M059J (cell line): ENCODE data around the gene ITGA7. TPM values are rescaled to one million over a fixed set of nuclear protein-coding genes. Genes with fewer than 3 reads are reported as not detected.

Experiments used
- DNase-seq: peaks from one replicate; pipeline ENCODE4 v3.0.0-alpha.2; 2012; ENCODE audit warnings: low read depth
- total RNA-seq: library from RNA; depleted of rRNA; stranded (reverse); fragments of >200 nt; shearing (Covaris generic); gene quantifications from 2 replicates; pipeline ENCODE4 v1.2.3, GENCODE V29; 2014

Gene ITGA7
- total RNA-seq, 1 experiment from 2014 or later: 7.9 TPM

- DNase-seq: peak; percentile 41
Measured at GRCh38 chr12:55718015-55718414, 10.3 kb upstream of the ITGA7 start.

DNA sequence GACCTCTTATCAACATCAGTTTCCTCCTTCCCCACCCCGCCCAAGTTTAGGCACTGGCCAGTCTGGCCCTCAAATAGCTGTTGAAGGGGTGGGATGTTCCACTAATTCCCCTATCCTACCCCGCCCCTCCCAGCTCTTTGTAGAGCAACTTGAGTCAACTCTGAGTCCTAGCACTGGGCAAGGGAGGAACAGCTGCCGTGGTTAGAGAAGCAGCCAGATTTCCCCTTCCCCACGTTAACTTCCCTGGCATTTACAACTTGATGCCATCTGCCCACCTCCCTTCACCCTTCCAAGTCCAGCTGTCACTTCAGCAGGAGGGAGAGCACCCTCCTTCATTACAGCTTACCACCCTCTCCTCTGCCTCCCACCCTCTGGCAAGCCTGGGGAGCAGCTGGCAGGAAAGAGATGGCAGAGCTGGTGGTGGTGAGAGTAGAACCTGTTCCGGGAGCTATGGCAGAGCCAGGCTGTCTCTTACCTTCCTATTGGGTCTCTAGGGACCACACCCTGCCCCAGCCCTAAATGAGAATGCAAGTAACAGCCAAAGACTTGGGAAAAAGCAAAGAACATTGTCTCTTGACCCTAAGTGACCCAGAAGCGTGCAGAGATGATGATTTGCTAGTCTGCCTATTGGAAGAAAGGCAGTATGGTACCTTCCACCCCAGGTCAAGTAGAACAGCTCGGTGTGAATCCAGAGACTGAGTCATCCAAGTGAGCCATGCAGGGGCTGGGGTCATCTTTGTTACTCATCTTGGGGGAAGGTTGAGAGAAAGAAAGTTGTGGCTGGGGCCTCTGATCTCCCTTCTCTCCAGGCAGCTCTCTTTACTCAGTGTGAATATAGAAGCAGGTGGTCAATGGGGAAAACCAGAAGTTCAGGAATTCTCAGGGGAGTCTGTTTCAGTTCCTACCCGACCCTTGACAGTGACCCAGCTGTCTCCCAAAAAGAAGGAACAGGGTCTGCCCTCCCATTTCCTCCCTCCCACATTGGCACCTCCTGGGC lies 9.6 kb upstream of the ITGA7 start:
- peak; percentile 88 for DNase-seq

DNA sequence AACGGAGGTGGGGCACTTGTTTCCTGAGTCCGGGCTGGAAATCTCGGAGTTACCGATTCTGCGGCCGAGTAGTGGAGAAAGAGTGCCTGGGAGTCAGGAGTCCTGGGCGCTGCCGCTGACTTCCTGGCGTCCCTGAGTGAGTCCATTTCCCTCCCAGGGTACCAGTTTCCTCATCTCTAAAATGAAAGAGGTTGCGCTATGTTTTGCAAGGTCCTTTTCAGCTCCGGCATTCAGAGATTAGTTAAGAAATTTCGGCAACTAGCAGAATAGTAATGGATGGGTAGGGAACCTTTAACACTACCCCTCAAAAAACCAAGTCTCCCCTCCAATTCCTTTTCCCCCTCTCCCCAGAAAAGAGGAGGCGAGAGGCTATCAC lies 8.9 kb upstream of the ITGA7 start:
- DNase-seq: no peak

DNA sequence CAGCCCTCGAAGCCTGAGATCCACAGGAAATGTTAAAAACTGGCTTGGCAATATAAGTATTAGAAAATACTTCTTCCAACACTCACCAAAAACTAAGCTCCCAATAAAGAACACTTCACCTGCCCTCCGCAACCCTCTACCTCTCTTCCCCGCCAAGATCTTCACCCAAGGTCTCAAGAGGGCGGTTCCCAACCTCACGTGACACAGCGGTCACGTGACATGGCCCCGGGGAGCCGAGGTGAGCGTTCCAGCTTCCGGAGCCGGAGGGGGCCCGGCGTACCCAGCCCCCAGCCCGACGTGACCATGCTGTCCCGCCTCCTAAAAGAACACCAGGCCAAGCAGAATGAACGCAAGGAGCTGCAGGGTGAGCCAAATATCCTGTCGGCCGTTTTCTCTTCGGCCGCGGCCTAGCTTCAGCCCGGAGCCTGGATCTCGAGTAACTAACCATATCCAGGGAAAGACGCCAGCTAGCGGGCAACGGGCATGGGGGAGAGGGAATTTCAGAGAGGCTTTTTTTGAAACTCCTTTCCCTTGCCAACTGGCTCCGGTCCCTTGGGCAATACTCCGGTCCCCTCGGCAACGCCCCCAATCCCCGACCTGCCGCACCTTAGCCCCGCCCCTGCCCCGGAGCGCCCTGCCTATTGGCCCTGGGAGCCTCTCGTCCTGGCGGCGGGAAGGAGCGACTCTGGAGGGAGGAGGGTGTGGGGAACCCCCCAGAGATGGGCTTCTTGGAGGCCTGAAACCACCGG lies 8.3 kb upstream of the ITGA7 start, which contains the start of gene BLOC1S1:
Gene BLOC1S1 (plus strand): TSS at position 214 of the 749 bp plus-strand sequence. CDS start 6 bp downstream, at position 220.
- DNase-seq: peak; percentile 92

- no peak for DNase-seq
Measured at GRCh38 chr12:55715169-55715764, 7.6 kb upstream of the ITGA7 start.

- DNase-seq: peak; percentile 71
Measured at GRCh38 chr12:55713721-55714120, 6.0 kb upstream of the ITGA7 start.

- no peak for DNase-seq
Measured at GRCh38 chr12:55712700-55713415, 5.2 kb upstream of the ITGA7 start.

- DNase-seq: no peak
Measured at GRCh38 chr12:55711786-55712553, 4.3 kb upstream of the ITGA7 start.

DNA sequence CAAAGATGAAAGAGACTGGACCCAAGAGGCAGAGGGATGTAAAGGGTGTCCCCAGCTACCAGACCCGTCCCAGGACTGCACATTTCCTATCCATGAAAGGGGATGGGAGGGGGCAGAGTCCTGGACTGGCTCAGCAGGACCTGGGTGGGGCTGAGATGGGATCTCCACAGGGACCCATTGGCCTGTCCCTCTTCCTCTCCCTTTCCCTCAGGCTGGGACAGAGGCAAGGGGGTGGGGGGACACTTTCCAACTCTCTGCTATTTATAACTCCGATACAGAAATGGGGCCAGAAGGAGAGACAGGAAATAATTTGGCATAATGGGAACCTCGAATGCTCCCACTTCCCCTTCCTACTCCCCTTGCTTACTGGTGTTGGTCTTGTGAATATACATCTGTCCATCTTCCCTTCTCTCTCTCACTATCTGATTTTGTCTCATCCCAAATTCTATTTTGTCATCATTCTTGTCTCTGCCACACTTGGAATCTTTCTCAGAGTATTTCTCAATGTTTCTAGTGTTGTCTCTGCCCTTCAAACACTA lies 1.1 kb upstream of the ITGA7 start:
- DNase-seq: no peak

GRCh38 chr12:55707219-55707671 lies 459 bp downstream of the ITGA7 start:
- no peak for DNase-seq

- DNase-seq: no peak
Measured at GRCh38 chr12:55706568-55707218, 1.0 kb downstream of the ITGA7 start.

- DNase-seq: no peak
Measured at GRCh38 chr12:55705782-55706402, 1.8 kb downstream of the ITGA7 start.

- no peak for DNase-seq
Measured at GRCh38 chr12:55704824-55705718, 2.6 kb downstream of the ITGA7 start.

DNA sequence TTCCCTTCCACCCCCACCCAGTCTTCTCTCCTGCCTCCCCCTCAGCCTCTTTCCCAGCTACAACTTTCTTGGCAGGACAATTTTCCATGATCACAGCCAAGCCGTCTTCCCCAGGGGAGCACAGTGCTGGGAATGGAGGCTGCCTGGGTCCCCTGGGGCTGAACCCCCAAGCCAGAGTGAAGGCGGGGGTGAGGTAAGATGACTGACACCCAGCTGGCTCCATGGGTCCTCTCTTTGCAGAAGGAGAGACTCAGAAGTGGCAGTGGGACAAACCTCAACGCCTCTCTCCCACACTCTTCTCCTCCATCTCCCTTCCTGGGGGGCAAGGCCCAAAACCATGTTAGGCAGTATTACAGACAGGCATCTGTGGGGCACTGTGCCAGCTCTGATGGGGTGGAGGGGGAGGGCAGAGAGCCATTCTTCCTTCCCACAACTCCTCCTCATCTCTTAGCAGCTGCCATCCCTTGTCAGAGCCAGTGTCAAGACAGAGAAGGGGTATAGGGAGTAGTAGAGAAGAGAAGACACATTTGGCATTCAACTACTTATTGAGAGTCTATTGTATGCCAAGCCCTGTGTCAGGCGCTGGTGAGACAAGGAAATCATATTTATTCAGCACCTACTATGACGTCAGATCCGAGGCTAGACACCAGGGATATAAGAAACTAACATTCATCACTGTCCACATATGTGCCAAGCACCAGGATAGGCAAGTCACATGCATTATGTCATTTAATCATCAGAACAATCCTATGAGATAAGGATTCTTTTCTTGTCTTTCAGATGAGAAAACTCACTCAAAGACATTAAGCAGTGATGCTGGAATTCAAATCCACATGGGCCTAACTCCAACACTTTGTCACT lies 3.6 kb downstream of the ITGA7 start:
- DNase-seq: no peak

GRCh38 chr12:55703288-55703687 lies 4.4 kb downstream of the ITGA7 start:
- DNase-seq: no peak

GRCh38 chr12:55702861-55703260 lies 4.8 kb downstream of the ITGA7 start:
- DNase-seq: no peak

DNA sequence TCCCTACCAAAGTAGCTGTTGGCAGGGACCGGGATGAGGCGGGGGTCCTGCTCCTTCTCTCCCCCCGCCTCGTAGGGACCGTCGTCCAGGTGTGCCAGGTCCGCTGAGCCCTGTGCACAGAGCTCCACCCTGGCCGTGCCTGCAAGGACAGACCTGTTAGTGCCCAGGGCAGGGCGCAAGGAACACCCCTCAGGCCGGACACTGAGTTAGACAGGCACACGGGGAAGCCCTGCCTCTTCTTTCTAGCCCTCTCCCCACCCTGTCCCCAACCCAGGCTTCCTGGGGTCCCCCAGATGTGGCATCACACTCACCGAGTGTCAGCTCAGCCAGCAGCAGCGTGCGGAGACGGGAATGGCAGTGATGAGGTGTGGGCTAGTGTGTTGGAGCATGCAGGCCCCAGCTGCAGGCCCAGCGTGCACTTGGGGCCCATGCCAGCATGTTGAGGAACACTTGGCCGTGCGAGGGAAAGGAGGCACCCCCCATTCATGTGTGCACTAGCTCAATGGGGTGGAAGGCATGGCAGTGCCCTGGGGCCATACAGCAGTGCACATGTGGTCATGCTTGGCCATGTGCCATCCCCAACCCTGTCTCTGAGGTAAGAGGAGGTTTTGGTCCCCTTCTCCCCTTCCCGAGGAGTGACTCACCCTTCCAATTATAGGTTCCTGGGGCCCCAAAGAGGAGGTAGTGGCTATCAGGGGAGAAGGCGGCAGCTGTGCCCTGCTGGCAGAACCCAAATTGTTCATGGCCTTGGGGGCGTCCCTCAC lies 7.3 kb downstream of the ITGA7 start:
- peak; percentile 91 for DNase-seq
